Endothelial cell (in vitro differentiated cells): ENCODE measurements around the gene RPS28. TPM values are rescaled to one million over a fixed set of nuclear protein-coding genes. Genes with fewer than 3 reads are reported as not detected.
"Not testable (repeated sequence)": the region's sequence is repeated elsewhere in the genome, so short reads cannot be mapped to it uniquely, and the experiment has no call there.

Source experiments
- DNase-seq: peaks from one replicate; pipeline ENCODE4 v3.0.0; 2021; ENCODE audit warnings: low spot score
- H3K27ac Mint-ChIP-seq: one replicate; pipeline ENCODE4 v1.8.0; 2021; ENCODE audit warnings: mixed read lengths, inconsistent platforms; ENCODE audit not compliant: unreplicated experiment
- H3K27me3 Mint-ChIP-seq: one replicate; pipeline ENCODE4 v1.8.0; 2021; ENCODE audit warnings: mild to moderate bottlenecking, moderate library complexity, mixed read lengths, inconsistent platforms; ENCODE audit not compliant: unreplicated experiment
- H3K36me3 Mint-ChIP-seq: one replicate; pipeline ENCODE4 v1.8.0; 2021; ENCODE audit warnings: mild to moderate bottlenecking, low read depth, mixed read lengths, inconsistent platforms; ENCODE audit not compliant: unreplicated experiment
- H3K4me1 Mint-ChIP-seq: one replicate; pipeline ENCODE4 v1.8.0; 2021; ENCODE audit warnings: mild to moderate bottlenecking, mixed read lengths, inconsistent platforms; ENCODE audit not compliant: unreplicated experiment
- H3K4me3 Mint-ChIP-seq: one replicate; pipeline ENCODE4 v1.8.0; 2021; ENCODE audit warnings: mild to moderate bottlenecking, mixed read lengths, inconsistent platforms; ENCODE audit not compliant: unreplicated experiment
- H3K9me3 Mint-ChIP-seq: one replicate; pipeline ENCODE4 v1.8.0; 2021; ENCODE audit warnings: mixed read lengths, inconsistent platforms; ENCODE audit not compliant: unreplicated experiment
- CTCF ChIP-seq: fragments of 200-600 bp; sonication (generic); IDR thresholded peaks from one replicate; pipeline ENCODE4 v1.5.0; 2021; ENCODE audit warnings: antibody characterized with exemption; ENCODE audit not compliant: unreplicated experiment
- total RNA-seq: library from RNA; stranded (reverse); fragmentation: NEBNext Ultra II Directional; extraction: Animal tissue kit (Norgen Biotek cat#: 25700); gene quantifications from one replicate; pipeline ENCODE4 v1.2.1, GENCODE V29; 2021; ENCODE audit not compliant: unreplicated experiment

Gene RPS28
- total RNA-seq, 1 donor from 2014 or later = 1,732 TPM

- H3K27me3 Mint-ChIP-seq = peaks cover 19% of the 10 kb centered on the region
- peak overlapping the region; percentile 92 for H3K27ac Mint-ChIP-seq
- H3K4me3 Mint-ChIP-seq = peak overlapping the region; percentile 90
- H3K36me3 Mint-ChIP-seq = peaks cover 15% of the 10 kb centered on the region
- H3K4me1 Mint-ChIP-seq = peaks cover 42% of the 10 kb centered on the region
- no peak for TF ChIP-seq CTCF
- DNase-seq = peak; percentile 75
- H3K9me3 Mint-ChIP-seq = no peaks in the 10 kb centered on the region
Observed at GRCh38 chr19:8340341-8341096, 19.2 kb downstream of the RPS28 start.

DNA sequence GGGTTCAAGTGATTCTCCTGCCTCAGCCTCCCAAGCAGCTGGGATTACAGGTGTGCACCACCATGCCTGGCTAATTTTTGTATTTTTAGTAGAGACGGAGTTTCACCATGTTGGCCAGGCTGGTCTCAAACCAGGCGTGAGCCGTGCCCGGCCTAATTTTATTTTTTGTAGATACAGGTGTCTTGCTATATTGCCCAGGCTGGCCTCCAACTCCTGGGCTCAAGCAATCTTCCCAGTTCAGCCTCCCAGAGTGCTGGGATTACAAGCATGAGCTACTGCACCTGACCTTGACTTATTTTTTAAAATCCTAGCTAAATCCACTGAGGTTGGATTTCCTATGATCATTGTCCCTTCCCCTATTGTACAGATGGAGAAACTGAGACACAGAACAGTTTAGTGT, 20.2 kb downstream of the RPS28 start:
- Mint-ChIP-seq H3K4me3 (peak overlapping the region; percentile 86), H3K36me3 (peaks cover 11% of the 10 kb centered on the region), H3K27me3 (peaks cover 19% of the 10 kb centered on the region), H3K27ac (peak overlapping the region; percentile 89), H3K4me1 (peaks cover 39% of the 10 kb centered on the region)
- not testable (repeated sequence) for H3K9me3 Mint-ChIP-seq, DNase-seq

DNA sequence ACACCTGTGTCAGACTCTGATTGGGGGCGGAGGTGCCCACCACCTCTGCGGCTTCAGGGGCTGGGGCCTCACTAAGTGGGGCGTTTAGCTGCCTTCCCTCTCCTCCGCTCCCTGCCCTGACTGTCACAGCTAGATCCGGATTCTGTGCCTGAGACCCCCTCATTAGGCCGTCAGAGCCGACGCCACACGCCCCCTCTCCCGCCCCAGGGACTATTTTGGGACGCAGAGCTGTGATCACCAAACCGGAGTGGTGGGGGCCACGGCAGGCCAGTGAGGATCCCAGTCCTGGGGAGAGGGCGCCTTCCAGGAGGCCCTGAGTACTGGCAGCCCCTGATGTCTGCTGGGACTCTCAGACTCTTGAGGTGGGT, 21.0 kb downstream of the RPS28 start:
- no peak for TF ChIP-seq CTCF
- DNase-seq = peak; percentile 35
- Mint-ChIP-seq H3K27me3 (peaks cover 19% of the 10 kb centered on the region), H3K27ac (peak overlapping the region; percentile 89), H3K4me1 (peaks cover 36% of the 10 kb centered on the region), H3K9me3 (no peaks in the 10 kb centered on the region), H3K4me3 (peak overlapping the region; percentile 86), H3K36me3 (peaks cover 8% of the 10 kb centered on the region)

- H3K9me3 Mint-ChIP-seq = no peaks in the 10 kb centered on the region
- H3K4me3 Mint-ChIP-seq = peak within 1 kb of the TSS; percentile 86
- H3K4me1 Mint-ChIP-seq = peaks cover 34% of the 10 kb centered on the region
- peaks cover 8% of the 10 kb centered on the region for H3K36me3 Mint-ChIP-seq
- DNase-seq = peak; percentile 97
- H3K27me3 Mint-ChIP-seq = peaks cover 19% of the 10 kb centered on the region
- peak; percentile 6 for TF ChIP-seq CTCF
- peak within 1 kb of the TSS; percentile 89 for H3K27ac Mint-ChIP-seq
Observed at GRCh38 chr19:8342684-8343482, 21.6 kb downstream of the RPS28 start, which contains the start of gene KANK3. Gene KANK3 (minus strand): TSS chr19:8343262. CDS start chr19:8337828, 5,434 bp downstream.

- peak overlapping the region; percentile 84 for H3K4me3 Mint-ChIP-seq
- peaks cover 29% of the 10 kb centered on the region for H3K4me1 Mint-ChIP-seq
- peak; percentile 4 for TF ChIP-seq CTCF
- no peak for DNase-seq
- H3K9me3 Mint-ChIP-seq = no peaks in the 10 kb centered on the region
- peaks cover 4% of the 10 kb centered on the region for H3K36me3 Mint-ChIP-seq
- peaks cover 17% of the 10 kb centered on the region for H3K27me3 Mint-ChIP-seq
- H3K27ac Mint-ChIP-seq = peak overlapping the region; percentile 81
Observed at GRCh38 chr19:8343483-8343844, 22.2 kb downstream of the RPS28 start.

DNA sequence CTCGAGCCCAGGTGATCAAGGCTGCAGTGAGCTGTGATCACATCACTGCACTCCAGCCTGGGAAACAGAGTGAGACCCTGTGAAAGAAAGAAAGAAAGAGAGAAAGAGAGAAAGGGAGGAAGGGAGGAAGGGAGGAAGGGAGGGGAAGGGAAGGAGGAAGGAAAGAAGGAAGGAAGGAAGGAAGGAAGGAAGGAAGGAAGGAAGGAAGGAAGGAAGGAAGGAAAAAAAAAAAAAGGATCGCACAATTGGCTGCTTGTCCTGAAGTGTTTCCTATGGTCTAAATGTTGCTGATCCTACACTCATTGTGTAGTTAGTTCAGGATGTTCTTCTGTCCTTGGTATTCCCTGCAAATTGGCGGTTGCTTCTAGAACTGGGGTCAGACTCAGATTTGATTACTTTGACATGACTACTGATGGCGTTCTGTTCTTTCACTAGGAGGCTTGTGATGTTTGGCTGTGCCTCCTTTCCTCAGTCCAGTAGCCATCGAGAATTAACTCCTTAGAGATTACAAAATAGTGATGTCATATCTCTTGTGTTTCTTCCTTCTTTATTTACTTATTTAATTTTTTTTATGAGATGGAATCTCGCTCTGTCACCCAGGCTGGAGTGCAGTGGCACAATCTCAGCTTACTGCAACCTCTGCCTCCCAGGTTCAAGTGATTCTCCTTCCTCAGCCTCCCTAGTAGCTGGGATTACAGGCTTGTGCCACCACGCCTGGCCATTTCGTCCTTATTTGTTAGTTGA, 28.5 kb downstream of the RPS28 start:
- H3K27me3 Mint-ChIP-seq, H3K36me3 Mint-ChIP-seq, H3K27ac Mint-ChIP-seq, H3K4me1 Mint-ChIP-seq, DNase-seq, H3K9me3 Mint-ChIP-seq, H3K4me3 Mint-ChIP-seq: not testable (repeated sequence)
